Endothelial cell of umbilical vein (primary cell): ENCODE measurements around the gene CSK. TPM values are rescaled to one million over a fixed set of nuclear protein-coding genes. Genes with fewer than 3 reads are reported as not detected.

Experiments used
- BruUV-seq: library from RNA; stranded (reverse); fragments of 400-500 nt; replicated peaks from 2 replicates; lab custom pipeline; 2021; lab: Mats Ljungman, UMichigan
- CTCF ChIA-PET: fragments of 300-600, 350-600 bp; sonication (Branson Sonifier 250); formaldehyde crosslinking; loops from one replicate; lab custom pipeline; 2021; ENCODE audit warnings: antibody characterized with exemption, inconsistent platforms; lab: Charles Lee
- POLR2A ChIA-PET: fragments of 300-600, 350-600 bp; sonication (Branson Sonifier 250); formaldehyde crosslinking; loops from one replicate; lab custom pipeline; 2021; ENCODE audit warnings: antibody characterized with exemption, inconsistent platforms; lab: Charles Lee
- DNase-seq: peaks from one replicate; pipeline ENCODE4 v3.0.0-alpha.2; 2011; ENCODE audit warnings: low read depth, low spot score
- FAIRE-seq: peaks from 2 replicates; lab custom pipeline; 2011; peaks lifted over from hg19 to GRCh38; lab: Jason Lieb, UNC
- H2AFZ ChIP-seq: 2 replicates; pipeline ENCODE4 v1.6.0; 2012; ENCODE audit warnings: low read depth, low read length, control low read depth, inconsistent platforms
- H3K27ac ChIP-seq: 2 replicates; pipeline ENCODE4 v1.5.1; 2011; ENCODE audit warnings: low read depth, mild to moderate bottlenecking, control low read depth, low read length, moderate library complexity; ENCODE audit not compliant: insufficient read depth
- H3K27me3 ChIP-seq, 2 experiments: 2 replicates each; pipeline versions ENCODE4 v1.6.0 to v1.6.1; 2011; ENCODE audit warnings: low read length in 2 of 2, mixed read lengths in 1 of 2; ENCODE audit not compliant: control insufficient read depth in 2 of 2, insufficient read depth in 2 of 2
- H3K36me3 ChIP-seq, 2 experiments: 2 replicates in 1 of 2; 3 replicates in 1 of 2; pipeline ENCODE4 v1.5.1; 2011; ENCODE audit warnings: low read length in 2 of 2, mild to moderate bottlenecking in 1 of 2, moderate library complexity in 1 of 2; ENCODE audit not compliant: control insufficient read depth in 2 of 2, insufficient read depth in 2 of 2; ENCODE audit errors: extremely low read depth in 1 of 2
- H3K4me1 ChIP-seq: 3 replicates; pipeline ENCODE4 v1.5.1; 2011; ENCODE audit warnings: mild to moderate bottlenecking, low read length; ENCODE audit not compliant: control insufficient read depth, insufficient read depth; ENCODE audit errors: extremely low read depth
- H3K4me2 ChIP-seq: 2 replicates; pipeline ENCODE4 v1.6.1; 2011; ENCODE audit warnings: low read length, control low read depth, mixed read lengths; ENCODE audit not compliant: insufficient read depth
- H3K4me3 ChIP-seq, 3 experiments: fragments of 200-600 bp in 1 of 3; sonication (generic), shearing (Covaris generic) in 1 of 3; replicated peaks in 1 of 3; 2 replicates each; pipeline ENCODE4 v1.5.1; 2011 to 2016; ENCODE audit warnings: control low read depth in 3 of 3, low read length in 3 of 3, mild to moderate bottlenecking in 2 of 3, inconsistent platforms in 1 of 3, low read depth in 1 of 3, moderate library complexity in 1 of 3; ENCODE audit not compliant: insufficient read depth in 1 of 3
- H3K79me2 ChIP-seq: 2 replicates; pipeline ENCODE4 v1.6.0; 2012; ENCODE audit warnings: low read length, inconsistent platforms; ENCODE audit not compliant: control insufficient read depth, insufficient read depth
- H3K9ac ChIP-seq: replicated peaks from 2 replicates; pipeline ENCODE3; 2011; ENCODE audit warnings: low read length, control low read depth; ENCODE audit not compliant: insufficient read depth; ENCODE audit errors: extremely low read depth
- H3K9me1 ChIP-seq: replicated peaks from 3 replicates; pipeline ENCODE4 v1.6.0; 2011; ENCODE audit warnings: mild to moderate bottlenecking, low read length; ENCODE audit not compliant: control insufficient read depth, insufficient read depth; ENCODE audit errors: extremely low read depth
- H3K9me3 ChIP-seq: replicated peaks from 2 replicates; pipeline ENCODE4 v1.5.1; 2012; ENCODE audit warnings: low read length, inconsistent platforms; ENCODE audit not compliant: control insufficient read depth, insufficient read depth
- H4K20me1 ChIP-seq: replicated peaks from 2 replicates; pipeline ENCODE3; 2011; ENCODE audit warnings: mild to moderate bottlenecking, low read length; ENCODE audit not compliant: control insufficient read depth, insufficient read depth; ENCODE audit errors: extremely low read depth
- dilution Hi-C: fragments of 300-500 bp; cut with MboI; formaldehyde crosslinking; loops from one replicate; pipeline ENCODE4 v1.15.0; 2019; ENCODE audit warnings: low sequenced_read_pairs; ENCODE audit not compliant: extremely low pct_ligation_motif_present
- intact Hi-C: fragments of 100-400 bp; cut with micrococcal nuclease; formaldehyde crosslinking; loops from one replicate; pipeline ENCODE4 v1.10.0; 2022
- polyA plus RNA-seq, 4 experiments: library from polyadenylated mRNA; depleted of rRNA in 3 of 4; stranded (reverse) in 3 of 4; unstranded in 1 of 4; fragments of >200 nt; gene quantifications; 2 replicates each; pipeline versions ENCODE4 v1.2.1 to v1.2.3, GENCODE V29; 2011 to 2012; ENCODE audit warnings: missing spikeins in 1 of 4
- total RNA-seq: library from RNA; stranded (reverse); gene quantifications from 2 replicates; pipeline ENCODE4 v1.2.3, GENCODE V29; 2021
- TF ChIP-seq, protein P1 (sequence below): IDR thresholded peaks from 2 replicates; pipeline ENCODE4 v1.6.1; 2011; ENCODE audit not compliant: insufficient read depth, insufficient read length
- TF ChIP-seq, protein P2 (sequence below), 2 donors: IDR thresholded peaks; 1 replicate in 1 of 2; 2 replicates in 1 of 2; pipeline ENCODE4 v1.5.1; 2011; ENCODE audit warnings: low read length in 2 of 2, mild to moderate bottlenecking in 2 of 2, moderate library complexity in 2 of 2, control low read depth in 1 of 2, inconsistent platforms in 1 of 2, low read depth in 1 of 2; ENCODE audit not compliant: insufficient read depth in 1 of 2; ENCODE audit errors: extremely low read depth in 1 of 2

Gene CSK
- total and polyA plus RNA-seq, 2 donors (not counting 3 experiments of a cell fraction or from before 2014, with no cell fraction given) = 41.2 to 104 TPM

DNA sequence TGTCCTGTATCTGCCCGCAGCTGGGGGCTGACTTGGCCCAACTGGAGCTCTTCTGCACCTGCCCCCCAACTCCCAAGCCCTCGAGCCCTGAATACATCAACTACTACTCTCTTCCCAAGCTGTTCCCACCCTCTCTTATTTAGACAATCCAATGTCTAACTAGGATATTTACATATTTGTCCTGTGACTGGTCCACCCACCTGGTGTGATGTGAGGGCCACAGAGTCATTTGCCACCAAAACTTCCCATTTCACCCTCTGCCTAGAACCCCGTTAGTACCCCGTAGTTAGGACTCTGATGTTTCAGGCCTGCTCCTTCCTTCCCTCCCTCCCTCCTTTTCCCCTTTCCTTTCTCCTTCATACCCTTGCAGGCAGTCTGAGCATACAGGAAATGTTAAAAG is 50.9 kb downstream of the CSK start:
- Histone ChIP-seq H3K9ac (no peak overlapping the region), H3K79me2 (no peaks in the 10 kb centered on the region), H3K4me1 (no peaks in the 10 kb centered on the region), H3K27ac (no peak overlapping the region), H4K20me1 (no peaks in the 10 kb centered on the region), H3K9me3 (no peaks in the 10 kb centered on the region), H2AFZ (no peak overlapping the region), H3K4me3 (no peak overlapping the region), H3K27me3 (peaks cover 4 to 10% of the 10 kb centered on the region in 2 experiments), H3K9me1 (no peaks in the 10 kb centered on the region), H3K36me3 (peaks cover 0 to 4% of the 10 kb centered on the region in 2 experiments), H3K4me2 (no peak overlapping the region)
- FAIRE-seq (no peak), DNase-seq (no peak)
- BruUV-seq = no TSS peak
- intact Hi-C loops = no loop called here
- dilution Hi-C loops = no loop called here
- POLR2A ChIA-PET = no interaction called here
- TF ChIP-seq, protein P1, sequence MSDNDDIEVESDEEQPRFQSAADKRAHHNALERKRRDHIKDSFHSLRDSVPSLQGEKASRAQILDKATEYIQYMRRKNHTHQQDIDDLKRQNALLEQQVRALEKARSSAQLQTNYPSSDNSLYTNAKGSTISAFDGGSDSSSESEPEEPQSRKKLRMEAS = no peak
- TF ChIP-seq, protein P2, sequence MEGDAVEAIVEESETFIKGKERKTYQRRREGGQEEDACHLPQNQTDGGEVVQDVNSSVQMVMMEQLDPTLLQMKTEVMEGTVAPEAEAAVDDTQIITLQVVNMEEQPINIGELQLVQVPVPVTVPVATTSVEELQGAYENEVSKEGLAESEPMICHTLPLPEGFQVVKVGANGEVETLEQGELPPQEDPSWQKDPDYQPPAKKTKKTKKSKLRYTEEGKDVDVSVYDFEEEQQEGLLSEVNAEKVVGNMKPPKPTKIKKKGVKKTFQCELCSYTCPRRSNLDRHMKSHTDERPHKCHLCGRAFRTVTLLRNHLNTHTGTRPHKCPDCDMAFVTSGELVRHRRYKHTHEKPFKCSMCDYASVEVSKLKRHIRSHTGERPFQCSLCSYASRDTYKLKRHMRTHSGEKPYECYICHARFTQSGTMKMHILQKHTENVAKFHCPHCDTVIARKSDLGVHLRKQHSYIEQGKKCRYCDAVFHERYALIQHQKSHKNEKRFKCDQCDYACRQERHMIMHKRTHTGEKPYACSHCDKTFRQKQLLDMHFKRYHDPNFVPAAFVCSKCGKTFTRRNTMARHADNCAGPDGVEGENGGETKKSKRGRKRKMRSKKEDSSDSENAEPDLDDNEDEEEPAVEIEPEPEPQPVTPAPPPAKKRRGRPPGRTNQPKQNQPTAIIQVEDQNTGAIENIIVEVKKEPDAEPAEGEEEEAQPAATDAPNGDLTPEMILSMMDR (IDR thresholded peaks at IDR 0.05; ENCODE audit: extremely low read depth in 1 of 2, insufficient read depth in 1 of 2, low read depth in 1 of 2, low read length in 2 of 2) = no peak
- CTCF ChIA-PET = interaction anchor here (0.7 to 1.4 kb wide), 2 partner anchors 62 to 64 kb away, joined by 3 to 14 read pairs; no protein-coding TSS in a partner anchor

GRCh38 chr15:74833376-74834107 is 51.7 kb downstream of the CSK start:
- intact Hi-C loops (loop anchor here (2.0 kb wide), 1 partner anchor 33 kb away; no protein-coding TSS in a partner anchor), dilution Hi-C loops (no loop called here)
- Histone ChIP-seq H3K79me2 (no peaks in the 10 kb centered on the region), H3K4me3 (no peak overlapping the region), H3K9ac (no peak overlapping the region), H3K9me3 (no peaks in the 10 kb centered on the region), H4K20me1 (no peaks in the 10 kb centered on the region), H3K9me1 (no peaks in the 10 kb centered on the region), H3K4me2 (no peak overlapping the region), H3K27me3 (peaks cover 0 to 5% of the 10 kb centered on the region in 2 experiments), H3K4me1 (no peaks in the 10 kb centered on the region), H3K27ac (no peak overlapping the region), H2AFZ (no peak overlapping the region), H3K36me3 (peaks cover 0 to 4% of the 10 kb centered on the region in 2 experiments)
- no peak for FAIRE-seq
- DNase-seq = no peak
- TF ChIP-seq, protein P2 (IDR thresholded peaks at IDR 0.05; ENCODE audit: extremely low read depth in 1 of 2, insufficient read depth in 1 of 2, low read depth in 1 of 2, low read length in 2 of 2) = no peak
- TF ChIP-seq, protein P1 = no peak
- no TSS peak for BruUV-seq
- CTCF ChIA-PET = interaction anchor here (0.7 to 1.4 kb wide), 2 partner anchors 62 to 65 kb away, joined by 3 to 14 read pairs; no protein-coding TSS in a partner anchor
- POLR2A ChIA-PET = no interaction called here
